Heart left ventricle (tissue), 16 donors: ENCODE measurements around the gene NSG1. TPM values are rescaled to one million over a fixed set of nuclear protein-coding genes. Genes with fewer than 3 reads are reported as not detected.

ENCODE experiments used
- ATAC-seq, 4 donors: fragments of 200-7000 bp; cut with Tn5 transposase; one replicate each; pipeline ENCODE4 v1.9.1; 2020 to 2022; ENCODE audit warnings: moderate library complexity in 4 of 4, mild to moderate bottlenecking in 3 of 4, moderate number of reproducible peaks in 1 of 4
- DNase-seq, 5 donors: peaks; one replicate each; pipeline ENCODE4 v3.0.0-alpha.2; 2020
- H3K27ac ChIP-seq, 12 donors: fragments of 200-600 bp; sonication (generic) in 4 of 12; one replicate each; pipeline versions ENCODE4 v1.5.0 to v1.8.0; 2016 to 2022; ENCODE audit warnings: mild to moderate bottlenecking in 2 of 12
- H3K27me3 ChIP-seq, 9 donors: fragments of 200-600 bp; sonication (generic) in 2 of 9; one replicate each; pipeline versions ENCODE4 v1.5.1 to v1.8.0; 2016 to 2022; ENCODE audit warnings: mild to moderate bottlenecking in 3 of 9
- H3K36me3 ChIP-seq, 9 donors: fragments of 200-600 bp; sonication (generic) in 2 of 9; one replicate each; pipeline versions ENCODE4 v1.5.0 to v1.8.0; 2018 to 2022; ENCODE audit warnings: mild to moderate bottlenecking in 2 of 9
- H3K4me1 ChIP-seq, 12 donors: fragments of 200-600 bp; sonication (generic) in 4 of 12; one replicate each; pipeline versions ENCODE4 v1.5.0 to v1.8.0; 2016 to 2022; ENCODE audit warnings: mild to moderate bottlenecking in 3 of 12
- H3K4me3 ChIP-seq, 12 donors: fragments of 200-600 bp; sonication (generic) in 4 of 12; one replicate each; pipeline versions ENCODE4 v1.5.0 to v1.8.0; 2017 to 2022; ENCODE audit warnings: mild to moderate bottlenecking in 9 of 12, moderate library complexity in 4 of 12
- H3K9me3 ChIP-seq, 12 donors: fragments of 200-600 bp; sonication (generic) in 4 of 12; one replicate each; pipeline versions ENCODE4 v1.5.0 to v1.8.0; 2016 to 2022; ENCODE audit warnings: mild to moderate bottlenecking in 1 of 12
- CTCF ChIP-seq, 12 donors: fragments of 200-600 bp; sonication (generic) in 4 of 12; IDR thresholded peaks; one replicate each; pipeline versions ENCODE4 v1.5.0 to v1.8.0; 2018 to 2022; ENCODE audit warnings: antibody characterized with exemption in 12 of 12, mild to moderate bottlenecking in 5 of 12
- POLR2A ChIP-seq, 2 donors: fragments of 450-650 bp; IDR thresholded peaks; one replicate each; pipeline ENCODE4 v1.6.1; 2017; ENCODE audit warnings: antibody characterized with exemption in 2 of 2, mild to moderate bottlenecking in 2 of 2, moderate library complexity in 2 of 2
- WGBS, 4 donors: extraction: QIAGEN DNeasy Blood & Tissue Kit in 2 of 4; methylation state at CpG; one replicate each; pipeline versions ENCODE4 v1.1.5 to v1.1.7; 2013 to 2018; 5-methylcytosine and 5-hydroxymethylcytosine counted together
- intact Hi-C, 10 donors: fragments of 100-400 bp; cut with DNase I; formaldehyde crosslinking; loops; one replicate each; pipeline versions ENCODE4 v1.11.1 to v1.14.2; 2022
- polyA plus RNA-seq, 2 donors: library from polyadenylated mRNA; stranded (reverse); fragments of 200-250 nt; gene quantifications; one replicate each; pipeline ENCODE4 v1.2.3, GENCODE V29; 2013
- total RNA-seq, 9 donors: library from RNA; depleted of rRNA in 2 of 9; stranded (reverse); fragments of >200 nt in 2 of 9; fragmentation: NEBNext Ultra II Directional in 3 of 9; extraction: Animal tissue kit (Norgen Biotek cat#: 25700) in 3 of 9; gene quantifications; one replicate each; pipeline versions ENCODE4 v1.1.0 to v1.2.4, GENCODE V29; 2016 to 2023
- donor health status: ischemic (EF 13 %, LVEDD 7.1; RV severe dilation, severe dysfunction).
- donor health status: healthy with polysubstance abuse.
- donor health status: DM: no; HTN: yes; CAD: no.
- donor health status: DM: no; HTN: no; CAD: no.
- donor health status: ischemic (EF 25% LVEDD 6.9; RV normal size, moderate dysfunction).
- donor health status: ischemic (EF 25% LVEDD 5.7; RV mildly dilated, moderate dysfunction).
- donor health status: healthy.
- donor health status: DM: yes; HTN: yes; CAD: no.
- donor health status: ischemic (EF 35%, LVEDD 5.7; RV mildly dilated, moderate dysfunction).
- donor health status: nonischemic (EF 11% LVEDD 7.7; RV severe dilation, severe dysfunction).
- donor health status: DM: yes; HTN: yes; CAD: no.
- donor health status: PGD.
- donor health status: ischemic (EF 29% LVEDD 5.4; RV normal size, mild dysfunction).
- donor health status: nonischemic (EF 23%, LVEDD 6.1; RV moderate dilation, normal function).

Gene NSG1
- total and polyA plus RNA-seq, 11 donors: 2.1 to 19.7 (median 3.4) TPM

- WGBS, 4 donors: 73 to 78% (median 75%) methylated on average over 22 to 28 of the region's 28 CpGs
- DNase-seq: peak in 1 of 5 donors; percentile 36
- Histone ChIP-seq H3K4me3 (no peak overlapping the region), H3K27me3 (peaks cover 0 to 32% (median 0%) of the 10 kb centered on the region in 9 donors), H3K9me3 (no peaks in the 10 kb centered on the region), H3K27ac (no peak overlapping the region), H3K4me1 (no peaks in the 10 kb centered on the region), H3K36me3 (no peaks in the 10 kb centered on the region)
- TF ChIP-seq POLR2A (IDR thresholded peaks at IDR 0.05) (no peak), CTCF (IDR thresholded peaks at IDR 0.05) (no peak)
- intact Hi-C loops: no loop called here
- peak in 3 of 4 donors; percentile 21 to 41 (median 23) for ATAC-seq
These were observed 19.8 kb downstream of the NSG1 start for GRCh38 chr4:4406455-4407298.

GRCh38 chr4:4407299-4408131 lies 20.6 kb downstream of the NSG1 start:
- Histone ChIP-seq H3K4me3 (no peak overlapping the region), H3K27ac (no peak overlapping the region), H3K4me1 (no peaks in the 10 kb centered on the region), H3K36me3 (no peaks in the 10 kb centered on the region), H3K9me3 (no peaks in the 10 kb centered on the region), H3K27me3 (peaks cover 0 to 32% (median 0%) of the 10 kb centered on the region in 9 donors)
- WGBS, 4 donors: 74 to 85% (median 76%) methylated on average over 16 to 19 of the region's 19 CpGs
- intact Hi-C loops: no loop called here
- DNase-seq (peak in 1 of 5 donors; percentile 32), ATAC-seq (no peak)
- TF ChIP-seq CTCF (IDR thresholded peaks at IDR 0.05): no peak
- no peak for TF ChIP-seq POLR2A (IDR thresholded peaks at IDR 0.05)

- Histone ChIP-seq H3K27ac (no peak overlapping the region), H3K9me3 (no peaks in the 10 kb centered on the region), H3K36me3 (no peaks in the 10 kb centered on the region), H3K4me1 (no peaks in the 10 kb centered on the region), H3K27me3 (peaks cover 0 to 32% (median 0%) of the 10 kb centered on the region in 9 donors), H3K4me3 (no peak overlapping the region)
- no peak for TF ChIP-seq CTCF (IDR thresholded peaks at IDR 0.05)
- no peak for TF ChIP-seq POLR2A (IDR thresholded peaks at IDR 0.05)
- intact Hi-C loops: no loop called here
- ATAC-seq: no peak
- no peak for DNase-seq
- 73 to 82% (median 78%) methylated on average over 12 to 13 of the region's 13 CpGs for WGBS, 4 donors
These were observed 21.2 kb downstream of the NSG1 start for GRCh38 chr4:4408132-4408523.
